Endothelial cell of umbilical vein (primary cell): Measurements from ENCODE around the gene BCAS3. TPM values are rescaled to one million over a fixed set of nuclear protein-coding genes. Genes with fewer than 3 reads are reported as not detected.

Source experiments
- BruUV-seq: library from RNA; stranded (reverse); fragments of 400-500 nt; replicated peaks from 2 replicates; lab custom pipeline; 2021; lab: Mats Ljungman, UMichigan
- CTCF ChIA-PET: fragments of 300-600, 350-600 bp; sonication (Branson Sonifier 250); formaldehyde crosslinking; loops from one replicate; lab custom pipeline; 2021; ENCODE audit warnings: antibody characterized with exemption, inconsistent platforms; lab: Charles Lee
- POLR2A ChIA-PET: fragments of 300-600, 350-600 bp; sonication (Branson Sonifier 250); formaldehyde crosslinking; loops from one replicate; lab custom pipeline; 2021; ENCODE audit warnings: antibody characterized with exemption, inconsistent platforms; lab: Charles Lee
- DNase-seq: peaks from one replicate; pipeline ENCODE4 v3.0.0-alpha.2; 2011; ENCODE audit warnings: low read depth, low spot score
- FAIRE-seq: peaks from 2 replicates; lab custom pipeline; 2011; peaks lifted over from hg19 to GRCh38; lab: Jason Lieb, UNC
- H2AFZ ChIP-seq: 2 replicates; pipeline ENCODE4 v1.6.0; 2012; ENCODE audit warnings: low read depth, low read length, control low read depth, inconsistent platforms
- H3K27ac ChIP-seq: 2 replicates; pipeline ENCODE4 v1.5.1; 2011; ENCODE audit warnings: low read depth, mild to moderate bottlenecking, control low read depth, low read length, moderate library complexity; ENCODE audit not compliant: insufficient read depth
- H3K27me3 ChIP-seq, 2 experiments: 2 replicates each; pipeline versions ENCODE4 v1.6.0 to v1.6.1; 2011; ENCODE audit warnings: low read length in 2 of 2, mixed read lengths in 1 of 2; ENCODE audit not compliant: control insufficient read depth in 2 of 2, insufficient read depth in 2 of 2
- H3K36me3 ChIP-seq, 2 experiments: 2 replicates in 1 of 2; 3 replicates in 1 of 2; pipeline ENCODE4 v1.5.1; 2011; ENCODE audit warnings: low read length in 2 of 2, mild to moderate bottlenecking in 1 of 2, moderate library complexity in 1 of 2; ENCODE audit not compliant: control insufficient read depth in 2 of 2, insufficient read depth in 2 of 2; ENCODE audit errors: extremely low read depth in 1 of 2
- H3K4me1 ChIP-seq: 3 replicates; pipeline ENCODE4 v1.5.1; 2011; ENCODE audit warnings: mild to moderate bottlenecking, low read length; ENCODE audit not compliant: control insufficient read depth, insufficient read depth; ENCODE audit errors: extremely low read depth
- H3K4me2 ChIP-seq: 2 replicates; pipeline ENCODE4 v1.6.1; 2011; ENCODE audit warnings: low read length, control low read depth, mixed read lengths; ENCODE audit not compliant: insufficient read depth
- H3K4me3 ChIP-seq, 3 experiments: fragments of 200-600 bp in 1 of 3; sonication (generic), shearing (Covaris generic) in 1 of 3; replicated peaks in 1 of 3; 2 replicates each; pipeline ENCODE4 v1.5.1; 2011 to 2016; ENCODE audit warnings: control low read depth in 3 of 3, low read length in 3 of 3, mild to moderate bottlenecking in 2 of 3, inconsistent platforms in 1 of 3, low read depth in 1 of 3, moderate library complexity in 1 of 3; ENCODE audit not compliant: insufficient read depth in 1 of 3
- H3K79me2 ChIP-seq: 2 replicates; pipeline ENCODE4 v1.6.0; 2012; ENCODE audit warnings: low read length, inconsistent platforms; ENCODE audit not compliant: control insufficient read depth, insufficient read depth
- H3K9ac ChIP-seq: replicated peaks from 2 replicates; pipeline ENCODE3; 2011; ENCODE audit warnings: low read length, control low read depth; ENCODE audit not compliant: insufficient read depth; ENCODE audit errors: extremely low read depth
- H3K9me1 ChIP-seq: replicated peaks from 3 replicates; pipeline ENCODE4 v1.6.0; 2011; ENCODE audit warnings: mild to moderate bottlenecking, low read length; ENCODE audit not compliant: control insufficient read depth, insufficient read depth; ENCODE audit errors: extremely low read depth
- H3K9me3 ChIP-seq: replicated peaks from 2 replicates; pipeline ENCODE4 v1.5.1; 2012; ENCODE audit warnings: low read length, inconsistent platforms; ENCODE audit not compliant: control insufficient read depth, insufficient read depth
- H4K20me1 ChIP-seq: replicated peaks from 2 replicates; pipeline ENCODE3; 2011; ENCODE audit warnings: mild to moderate bottlenecking, low read length; ENCODE audit not compliant: control insufficient read depth, insufficient read depth; ENCODE audit errors: extremely low read depth
- EZH2 ChIP-seq: IDR thresholded peaks from 2 replicates; pipeline ENCODE4 v1.6.1; 2012; ENCODE audit warnings: borderline replicate concordance, low read depth, mild to moderate bottlenecking, moderate library complexity, low read length, inconsistent platforms; ENCODE audit not compliant: severe bottlenecking
- FOS ChIP-seq: IDR thresholded peaks from 2 replicates; pipeline ENCODE4 v1.6.1; 2011; ENCODE audit warnings: mild to moderate bottlenecking, low read length, moderate library complexity, borderline replicate concordance; ENCODE audit not compliant: insufficient read depth
- GATA2 ChIP-seq: IDR thresholded peaks from 2 replicates; pipeline ENCODE4 v1.7.0; 2011; ENCODE audit warnings: low read depth, mild to moderate bottlenecking, moderate library complexity, mixed read lengths, low read length; ENCODE audit not compliant: insufficient read length, insufficient read depth
- JUN ChIP-seq: IDR thresholded peaks from 2 replicates; pipeline ENCODE4 v1.6.1; 2011; ENCODE audit warnings: borderline replicate concordance, low read depth; ENCODE audit not compliant: insufficient read length, insufficient read depth
- MYC ChIP-seq: IDR thresholded peaks from one replicate; pipeline ENCODE4 v1.6.1; 2011; ENCODE audit warnings: mild to moderate bottlenecking, low read depth, low read length
- POLR2A ChIP-seq: IDR thresholded peaks from 2 replicates; pipeline ENCODE4 v1.6.1; 2012; ENCODE audit warnings: low read depth, mild to moderate bottlenecking, control low read depth, low read length
- POLR2AphosphoS5 ChIP-seq: IDR thresholded peaks from 2 replicates; pipeline ENCODE4 v1.6.1; 2012; ENCODE audit warnings: low read depth, mild to moderate bottlenecking, control low read depth, low read length, moderate library complexity; ENCODE audit not compliant: insufficient read depth
- dilution Hi-C: fragments of 300-500 bp; cut with MboI; formaldehyde crosslinking; loops from one replicate; pipeline ENCODE4 v1.15.0; 2019; ENCODE audit warnings: low sequenced_read_pairs; ENCODE audit not compliant: extremely low pct_ligation_motif_present
- intact Hi-C: fragments of 100-400 bp; cut with micrococcal nuclease; formaldehyde crosslinking; loops from one replicate; pipeline ENCODE4 v1.10.0; 2022
- polyA plus RNA-seq, 4 experiments: library from polyadenylated mRNA; depleted of rRNA in 3 of 4; stranded (reverse) in 3 of 4; unstranded in 1 of 4; fragments of >200 nt; gene quantifications; 2 replicates each; pipeline versions ENCODE4 v1.2.1 to v1.2.3, GENCODE V29; 2011 to 2012; ENCODE audit warnings: missing spikeins in 1 of 4
- total RNA-seq: library from RNA; stranded (reverse); gene quantifications from 2 replicates; pipeline ENCODE4 v1.2.3, GENCODE V29; 2021
- TF ChIP-seq, protein P1 (sequence below): IDR thresholded peaks from 2 replicates; pipeline ENCODE4 v1.6.1; 2011; ENCODE audit not compliant: insufficient read depth, insufficient read length
- TF ChIP-seq, protein P2 (sequence below), 2 donors: IDR thresholded peaks; 1 replicate in 1 of 2; 2 replicates in 1 of 2; pipeline ENCODE4 v1.5.1; 2011; ENCODE audit warnings: low read length in 2 of 2, mild to moderate bottlenecking in 2 of 2, moderate library complexity in 2 of 2, control low read depth in 1 of 2, inconsistent platforms in 1 of 2, low read depth in 1 of 2; ENCODE audit not compliant: insufficient read depth in 1 of 2; ENCODE audit errors: extremely low read depth in 1 of 2

The BCAS3 gene
- total and polyA plus RNA-seq, 2 donors (not counting 3 experiments of a cell fraction or from before 2014, with no cell fraction given), result 8.2 to 16.0 TPM

GRCh38 chr17:61007980-61008379 is 330.3 kb downstream of the BCAS3 start:
- Histone ChIP-seq H3K4me2 (no peak overlapping the region), H3K79me2 (no peaks in the 10 kb centered on the region), H3K36me3 (no peaks in the 10 kb centered on the region), H3K27me3 (peaks cover 0 to 1% of the 10 kb centered on the region in 2 experiments), H3K27ac (no peak overlapping the region), H3K9me1 (no peaks in the 10 kb centered on the region), H3K9me3 (no peaks in the 10 kb centered on the region), H3K4me3 (no peak overlapping the region), H4K20me1 (no peaks in the 10 kb centered on the region), H3K4me1 (no peaks in the 10 kb centered on the region), H3K9ac (no peak overlapping the region), H2AFZ (no peak overlapping the region)
- TF ChIP-seq MYC (no peak), EZH2 (no peak), FOS (no peak), JUN (no peak), POLR2AphosphoS5 (no peak), POLR2A (no peak), GATA2 (no peak)
- TF ChIP-seq, protein P1, sequence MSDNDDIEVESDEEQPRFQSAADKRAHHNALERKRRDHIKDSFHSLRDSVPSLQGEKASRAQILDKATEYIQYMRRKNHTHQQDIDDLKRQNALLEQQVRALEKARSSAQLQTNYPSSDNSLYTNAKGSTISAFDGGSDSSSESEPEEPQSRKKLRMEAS, result no peak
- TF ChIP-seq, protein P2, sequence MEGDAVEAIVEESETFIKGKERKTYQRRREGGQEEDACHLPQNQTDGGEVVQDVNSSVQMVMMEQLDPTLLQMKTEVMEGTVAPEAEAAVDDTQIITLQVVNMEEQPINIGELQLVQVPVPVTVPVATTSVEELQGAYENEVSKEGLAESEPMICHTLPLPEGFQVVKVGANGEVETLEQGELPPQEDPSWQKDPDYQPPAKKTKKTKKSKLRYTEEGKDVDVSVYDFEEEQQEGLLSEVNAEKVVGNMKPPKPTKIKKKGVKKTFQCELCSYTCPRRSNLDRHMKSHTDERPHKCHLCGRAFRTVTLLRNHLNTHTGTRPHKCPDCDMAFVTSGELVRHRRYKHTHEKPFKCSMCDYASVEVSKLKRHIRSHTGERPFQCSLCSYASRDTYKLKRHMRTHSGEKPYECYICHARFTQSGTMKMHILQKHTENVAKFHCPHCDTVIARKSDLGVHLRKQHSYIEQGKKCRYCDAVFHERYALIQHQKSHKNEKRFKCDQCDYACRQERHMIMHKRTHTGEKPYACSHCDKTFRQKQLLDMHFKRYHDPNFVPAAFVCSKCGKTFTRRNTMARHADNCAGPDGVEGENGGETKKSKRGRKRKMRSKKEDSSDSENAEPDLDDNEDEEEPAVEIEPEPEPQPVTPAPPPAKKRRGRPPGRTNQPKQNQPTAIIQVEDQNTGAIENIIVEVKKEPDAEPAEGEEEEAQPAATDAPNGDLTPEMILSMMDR (IDR thresholded peaks at IDR 0.05; ENCODE audit: extremely low read depth in 1 of 2, insufficient read depth in 1 of 2, low read depth in 1 of 2, low read length in 2 of 2), result no peak
- ChIA-PET CTCF (interaction anchor here (1.5 kb wide), 1 partner anchor 12 kb away, joined by 3 read pairs; no protein-coding TSS in a partner anchor), POLR2A (interaction anchor here (0.6 kb wide), 1 partner anchor 345 kb away, joined by 5 read pairs; no protein-coding TSS in a partner anchor)
- FAIRE-seq (no peak), DNase-seq (no peak)
- intact Hi-C loops, result loop anchor here (10.0 kb wide), 1 partner anchor 247 kb away; no protein-coding TSS in a partner anchor
- dilution Hi-C loops, result no loop called here
- no TSS peak for BruUV-seq
